Astrocyte of the cerebellum (primary cell): Measurements from ENCODE around the gene UBE4B.
"Not testable (repeated sequence)": the region's sequence is repeated elsewhere in the genome, so short reads cannot be mapped to it uniquely, and the experiment has no call there.

Experiments
- DNase-seq: peaks from one replicate; pipeline ENCODE4 v3.0.0-alpha.2; 2011; ENCODE audit warnings: low read depth
- H3K4me3 ChIP-seq: 2 replicates; pipeline ENCODE4 v1.5.1; 2011; ENCODE audit warnings: mild to moderate bottlenecking, low read depth, low read length, moderate library complexity
- CTCF ChIP-seq: IDR thresholded peaks from 2 replicates; pipeline ENCODE4 v1.5.1; 2012; ENCODE audit warnings: low read length, low read depth, moderate library complexity, mild to moderate bottlenecking; ENCODE audit errors: missing control alignments
- in situ Hi-C: cut with HindIII; loops from 2 replicates; pipeline ENCODE4 v1.10.0; 2017; ENCODE audit warnings: low sequenced_read_pairs

UBE4B gene

GRCh38 chr1:10195570-10195969 lies 162.8 kb downstream of the UBE4B start:
- no peak for TF ChIP-seq CTCF
- in situ Hi-C loops = no loop called here
- H3K4me3 ChIP-seq = no peak overlapping the region
- DNase-seq = no peak

GRCh38 chr1:10196976-10197375 lies 164.2 kb downstream of the UBE4B start:
- peak; percentile 86 for DNase-seq
- in situ Hi-C loops = no loop called here
- no peak overlapping the region for H3K4me3 ChIP-seq
- no peak for TF ChIP-seq CTCF

GRCh38 chr1:10200620-10201019 lies 167.9 kb downstream of the UBE4B start:
- H3K4me3 ChIP-seq = no peak overlapping the region
- TF ChIP-seq CTCF = no peak
- in situ Hi-C loops = no loop called here
- no peak for DNase-seq

- DNase-seq = no peak
- in situ Hi-C loops = no loop called here
- no peak overlapping the region for H3K4me3 ChIP-seq
- no peak for TF ChIP-seq CTCF
Observed at GRCh38 chr1:10204003-10204642, 171.4 kb downstream of the UBE4B start.

- DNase-seq, in situ Hi-C loops, H3K4me3 ChIP-seq: not testable (repeated sequence)
Observed at GRCh38 chr1:10205206-10205605, 172.4 kb downstream of the UBE4B start.

- in situ Hi-C loops = no loop called here
- H3K4me3 ChIP-seq = no peak overlapping the region
Observed at GRCh38 chr1:10207810-10208209, 175.1 kb downstream of the UBE4B start.

More at GRCh38 chr1:10207810-10208209, 175.1 kb downstream of the UBE4B start:
- TF ChIP-seq CTCF = no peak
- no peak for DNase-seq
